RWPE2 (cell line): ENCODE measurements around the gene CAMK1.

Experiments
- ATAC-seq: fragments of 200-7000 bp; cut with Tn5 transposase; 3 replicates; pipeline ENCODE4 v1.9.1; 2021; ENCODE audit warnings: low read depth
- DNase-seq: peaks from one replicate; pipeline ENCODE4 v3.0.0-alpha.2; 2020; ENCODE audit warnings: low spot score
- H3K27ac ChIP-seq: fragments of 450-650 bp; 2 replicates; pipeline ENCODE4 v1.5.1; 2017; ENCODE audit warnings: mild to moderate bottlenecking; ENCODE audit not compliant: poor library complexity, severe bottlenecking
- H3K27me3 ChIP-seq: fragments of 250-450 bp; sonication (Bioruptor Pico); 2 replicates; pipeline ENCODE4 v1.5.1; 2021; ENCODE audit warnings: mild to moderate bottlenecking, moderate library complexity; ENCODE audit not compliant: insufficient read depth, poor library complexity, severe bottlenecking
- H3K36me3 ChIP-seq: fragments of 250-450 bp; sonication (Bioruptor Pico); 2 replicates; pipeline ENCODE4 v1.5.1; 2020; ENCODE audit warnings: low read depth, mild to moderate bottlenecking, moderate library complexity
- H3K4me1 ChIP-seq: fragments of 250-450 bp; sonication (Bioruptor Pico); 2 replicates; pipeline ENCODE4 v1.5.1; 2021; ENCODE audit warnings: mild to moderate bottlenecking, moderate library complexity; ENCODE audit not compliant: insufficient read depth, poor library complexity, severe bottlenecking
- H3K4me3 ChIP-seq: fragments of 250-450 bp; sonication (Bioruptor Pico); 2 replicates; pipeline ENCODE4 v1.5.1; 2021; ENCODE audit warnings: mild to moderate bottlenecking, moderate library complexity; ENCODE audit not compliant: severe bottlenecking
- H3K9me3 ChIP-seq: fragments of 250-450 bp; sonication (Bioruptor Pico); 2 replicates; pipeline ENCODE4 v1.5.1; 2021; ENCODE audit warnings: mild to moderate bottlenecking, moderate library complexity; ENCODE audit not compliant: severe bottlenecking
- TF ChIP-seq, protein P1 (sequence below): fragments of 450-650 bp; IDR thresholded peaks from one replicate; pipeline ENCODE4 v1.5.1; 2017; ENCODE audit warnings: mild to moderate bottlenecking, moderate library complexity; ENCODE audit not compliant: poor library complexity, severe bottlenecking

The CAMK1 gene

DNA sequence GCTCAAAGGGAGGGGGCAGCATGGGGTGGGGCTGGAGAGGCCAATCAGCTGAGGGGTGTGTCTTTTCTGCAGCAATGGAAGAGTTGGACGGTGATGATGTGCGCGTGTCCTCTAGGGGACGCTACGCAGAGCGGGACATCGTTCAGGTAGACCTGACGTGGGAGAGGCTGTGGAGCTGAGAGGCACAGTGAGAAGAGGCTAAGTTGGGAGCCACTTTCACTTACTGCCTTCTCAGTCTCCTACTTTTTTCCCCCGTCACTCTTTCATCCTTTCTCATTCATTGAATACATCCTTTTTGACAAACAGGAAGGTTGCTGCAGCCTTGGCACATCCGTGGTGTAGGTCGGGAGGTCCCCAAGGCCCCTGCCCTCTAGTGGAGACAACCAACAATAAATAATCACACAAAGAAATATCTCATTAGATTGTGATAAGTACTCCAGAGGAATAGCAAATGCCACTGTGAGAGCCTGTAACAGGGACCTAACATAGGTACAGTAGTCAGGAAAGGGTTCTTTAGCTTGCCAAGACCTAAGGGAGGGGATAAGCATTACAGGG is 42.6 kb downstream of the CAMK1 start:
- Histone ChIP-seq H3K4me3 (no peak overlapping the region), H3K36me3 (no peaks in the 10 kb centered on the region), H3K9me3 (no peaks in the 10 kb centered on the region), H3K27me3 (no peaks in the 10 kb centered on the region), H3K4me1 (no peaks in the 10 kb centered on the region), H3K27ac (no peak overlapping the region)
- ATAC-seq (no peak), DNase-seq (no peak)
- TF ChIP-seq, protein P1, sequence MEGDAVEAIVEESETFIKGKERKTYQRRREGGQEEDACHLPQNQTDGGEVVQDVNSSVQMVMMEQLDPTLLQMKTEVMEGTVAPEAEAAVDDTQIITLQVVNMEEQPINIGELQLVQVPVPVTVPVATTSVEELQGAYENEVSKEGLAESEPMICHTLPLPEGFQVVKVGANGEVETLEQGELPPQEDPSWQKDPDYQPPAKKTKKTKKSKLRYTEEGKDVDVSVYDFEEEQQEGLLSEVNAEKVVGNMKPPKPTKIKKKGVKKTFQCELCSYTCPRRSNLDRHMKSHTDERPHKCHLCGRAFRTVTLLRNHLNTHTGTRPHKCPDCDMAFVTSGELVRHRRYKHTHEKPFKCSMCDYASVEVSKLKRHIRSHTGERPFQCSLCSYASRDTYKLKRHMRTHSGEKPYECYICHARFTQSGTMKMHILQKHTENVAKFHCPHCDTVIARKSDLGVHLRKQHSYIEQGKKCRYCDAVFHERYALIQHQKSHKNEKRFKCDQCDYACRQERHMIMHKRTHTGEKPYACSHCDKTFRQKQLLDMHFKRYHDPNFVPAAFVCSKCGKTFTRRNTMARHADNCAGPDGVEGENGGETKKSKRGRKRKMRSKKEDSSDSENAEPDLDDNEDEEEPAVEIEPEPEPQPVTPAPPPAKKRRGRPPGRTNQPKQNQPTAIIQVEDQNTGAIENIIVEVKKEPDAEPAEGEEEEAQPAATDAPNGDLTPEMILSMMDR, result peak; percentile 52

DNA sequence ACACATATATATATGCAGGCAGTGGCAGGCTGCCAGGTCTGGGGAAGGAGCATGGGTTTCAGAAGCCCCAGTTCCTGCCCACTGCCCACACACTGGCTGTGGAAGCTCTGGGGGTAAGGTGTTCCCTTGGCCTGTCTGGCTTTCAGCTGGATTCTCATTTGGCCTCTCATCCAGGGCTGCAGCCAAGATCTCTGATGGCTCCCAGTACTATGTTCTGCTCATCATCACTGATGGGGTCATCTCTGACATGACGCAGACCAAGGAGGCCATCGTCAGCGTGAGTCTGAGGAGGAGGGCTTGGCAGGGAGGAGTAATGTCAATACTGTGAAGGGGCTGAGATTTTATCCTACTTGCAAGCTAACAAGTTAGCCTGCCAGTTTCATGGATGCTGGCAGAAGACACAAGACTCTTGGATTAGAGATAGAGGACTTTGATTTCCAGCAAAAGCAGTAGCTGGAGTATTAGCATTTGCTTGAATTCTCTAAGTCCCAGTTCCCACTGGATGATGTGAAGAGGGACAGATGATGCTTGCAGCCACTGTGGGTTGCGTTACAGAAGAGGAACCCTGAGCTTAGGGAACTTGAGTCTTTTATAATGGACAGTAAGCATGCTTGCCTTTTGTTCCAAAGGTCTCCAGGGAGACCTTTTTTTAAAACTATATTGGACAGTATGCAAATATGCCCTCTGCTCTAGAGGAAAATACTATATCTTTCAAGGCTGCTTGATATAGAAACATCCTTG is 43.8 kb downstream of the CAMK1 start:
- Histone ChIP-seq H3K27ac (no peak overlapping the region), H3K9me3 (no peaks in the 10 kb centered on the region), H3K4me1 (no peaks in the 10 kb centered on the region), H3K36me3 (no peaks in the 10 kb centered on the region), H3K27me3 (no peaks in the 10 kb centered on the region), H3K4me3 (no peak overlapping the region)
- no peak for ATAC-seq
- DNase-seq, result no peak
- TF ChIP-seq, protein P1, result no peak

DNA sequence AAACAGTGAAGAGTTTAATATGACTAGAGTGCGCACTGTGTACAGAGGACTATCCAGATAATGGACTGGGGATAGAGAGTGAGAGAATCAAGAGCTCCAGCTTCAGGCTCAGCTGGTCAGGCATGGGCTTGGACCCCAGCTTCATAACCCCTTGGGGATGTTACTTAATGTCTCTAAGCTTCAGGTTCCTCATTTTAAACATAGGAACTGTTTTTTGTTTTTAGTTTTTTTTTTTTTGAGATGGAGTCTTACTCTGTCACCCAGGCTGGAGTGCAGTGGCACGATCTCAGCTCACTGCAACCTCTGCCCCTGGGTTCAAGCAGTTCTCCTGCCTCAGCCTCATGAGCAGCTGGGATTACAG is 48.1 kb downstream of the CAMK1 start:
- Histone ChIP-seq H3K27ac (no peak overlapping the region), H3K4me3 (no peak overlapping the region), H3K9me3 (no peaks in the 10 kb centered on the region), H3K4me1 (no peaks in the 10 kb centered on the region), H3K27me3 (no peaks in the 10 kb centered on the region), H3K36me3 (no peaks in the 10 kb centered on the region)
- TF ChIP-seq, protein P1, result no peak
- ATAC-seq (no peak), DNase-seq (no peak)

DNA sequence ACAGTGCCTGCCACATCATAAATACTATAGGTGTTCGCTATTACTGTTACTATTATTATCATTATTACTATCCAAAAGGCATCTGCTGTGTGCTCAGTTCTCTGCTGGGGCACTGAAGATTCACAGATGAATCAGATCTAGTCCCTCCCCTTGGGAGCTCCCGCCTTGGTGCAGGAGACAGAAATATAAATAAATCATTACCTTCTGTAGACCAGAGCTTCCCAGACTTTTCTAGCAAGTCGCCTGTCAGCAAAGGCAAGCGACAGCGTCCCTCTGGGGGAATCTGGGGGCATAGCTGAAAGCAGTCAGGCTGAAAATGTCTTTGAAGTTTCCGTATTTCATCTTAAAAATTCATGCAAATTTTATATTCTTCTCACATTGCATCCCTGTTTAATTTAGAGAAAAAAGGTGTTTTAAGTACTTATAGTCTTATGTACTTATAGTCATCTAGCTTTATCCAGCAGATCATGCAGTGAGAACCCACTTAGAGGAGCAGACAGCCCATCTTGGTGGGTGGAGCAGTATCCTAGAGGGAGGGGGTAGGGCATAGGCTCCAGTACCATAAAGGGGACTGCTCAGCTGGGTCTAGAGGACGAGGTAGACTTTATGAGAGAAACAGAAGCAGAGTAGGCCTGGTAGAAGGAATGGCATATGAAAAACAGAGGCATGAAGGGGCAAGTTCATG is 48.6 kb downstream of the CAMK1 start:
- TF ChIP-seq, protein P1, result no peak
- DNase-seq (no peak), ATAC-seq (0 out of 3 replicates have a peak, but pooled peaks have one; percentile 40)
- no peaks in the 10 kb centered on the region for H3K36me3 ChIP-seq
- no peak overlapping the region for H3K4me3 ChIP-seq
- H3K4me1 ChIP-seq, result no peaks in the 10 kb centered on the region
- no peaks in the 10 kb centered on the region for H3K27me3 ChIP-seq
- no peak overlapping the region for H3K27ac ChIP-seq
- H3K9me3 ChIP-seq, result no peaks in the 10 kb centered on the region

DNA sequence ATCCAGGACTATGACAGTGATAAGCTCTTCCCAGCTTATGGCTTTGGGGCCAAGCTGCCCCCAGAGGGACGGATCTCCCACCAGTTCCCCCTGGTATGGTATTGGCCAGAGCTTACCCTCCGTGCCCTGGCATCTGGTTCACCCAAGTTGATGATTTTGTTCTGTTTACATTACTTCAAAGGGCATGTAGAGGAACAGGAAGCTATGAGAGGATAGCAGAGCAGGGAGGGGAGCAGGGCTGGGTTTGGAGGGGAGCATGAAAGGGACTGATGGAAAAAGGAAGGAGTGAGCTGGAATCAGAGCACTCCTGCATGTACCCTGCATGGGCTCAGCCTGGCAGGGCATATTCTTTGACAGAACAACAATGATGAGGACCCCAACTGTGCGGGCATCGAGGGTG is 51.6 kb downstream of the CAMK1 start:
- Histone ChIP-seq H3K4me1 (no peaks in the 10 kb centered on the region), H3K36me3 (no peaks in the 10 kb centered on the region), H3K27me3 (no peaks in the 10 kb centered on the region), H3K27ac (no peak overlapping the region), H3K9me3 (no peaks in the 10 kb centered on the region), H3K4me3 (no peak overlapping the region)
- DNase-seq, result no peak
- TF ChIP-seq, protein P1, result no peak
- ATAC-seq, result no peak
